KMS-11 (cell line): ENCODE data around the gene CDC27.
"Not testable (repeated sequence)": the region's sequence is repeated elsewhere in the genome, so short reads cannot be mapped to it uniquely, and the experiment has no call there.

ENCODE experiments used
- H2AFZ ChIP-seq: fragments of 200-600 bp; sonication (generic); 2 replicates; pipeline ENCODE4 v1.6.1; 2016; ENCODE audit warnings: antibody characterized with exemption, mixed run types, low read depth
- H3K27ac ChIP-seq: fragments of 200-600 bp; sonication (generic); 2 replicates; pipeline ENCODE4 v1.6.1; 2016; ENCODE audit warnings: mild to moderate bottlenecking, mixed run types
- H3K27me3 ChIP-seq: fragments of 200-600 bp; sonication (generic); 2 replicates; pipeline ENCODE4 v1.6.1; 2017; ENCODE audit warnings: mild to moderate bottlenecking, low read depth, mixed run types, moderate library complexity; ENCODE audit not compliant: insufficient read depth
- H3K36me3 ChIP-seq: fragments of 200-600 bp; sonication (generic); 2 replicates; pipeline ENCODE4 v1.6.1; 2017; ENCODE audit warnings: mild to moderate bottlenecking, mixed run types; ENCODE audit not compliant: insufficient read depth
- H3K4me1 ChIP-seq: fragments of 200-600 bp; sonication (generic); 2 replicates; pipeline ENCODE4 v1.6.1; 2016; ENCODE audit warnings: mild to moderate bottlenecking, low read depth, mixed run types; ENCODE audit not compliant: poor library complexity, severe bottlenecking
- H3K4me2 ChIP-seq: fragments of 200-600 bp; sonication (generic); 2 replicates; pipeline ENCODE4 v1.7.0; 2016; ENCODE audit warnings: mild to moderate bottlenecking, mixed run types
- H3K4me3 ChIP-seq: fragments of 200-600 bp; sonication (generic); IDR thresholded peaks from 2 replicates; pipeline ENCODE4 v1.6.1; 2017; ENCODE audit warnings: low read depth, low read length, mixed read lengths; ENCODE audit not compliant: insufficient read depth
- H3K79me2 ChIP-seq: fragments of 200-600 bp; sonication (generic); 2 replicates; pipeline ENCODE4 v1.6.1; 2016; ENCODE audit warnings: low read depth, mixed run types; ENCODE audit not compliant: insufficient read depth
- H3K9ac ChIP-seq: fragments of 200-600 bp; sonication (generic); 2 replicates; pipeline ENCODE4 v1.6.1; 2016; ENCODE audit warnings: mild to moderate bottlenecking, mixed run types
- H4K20me1 ChIP-seq: fragments of 200-600 bp; sonication (generic); 2 replicates; pipeline ENCODE4 v1.6.1; 2016; ENCODE audit warnings: mild to moderate bottlenecking, mixed run types; ENCODE audit not compliant: insufficient read depth
- TF ChIP-seq, protein P1 (sequence below): fragments of 200-600 bp; sonication (generic); conservative IDR thresholded peaks from 2 replicates; pipeline ENCODE4 v1.6.1; 2017; ENCODE audit warnings: low read depth, mild to moderate bottlenecking, antibody characterized with exemption, low read length, moderate library complexity, mixed read lengths

CDC27 gene

DNA sequence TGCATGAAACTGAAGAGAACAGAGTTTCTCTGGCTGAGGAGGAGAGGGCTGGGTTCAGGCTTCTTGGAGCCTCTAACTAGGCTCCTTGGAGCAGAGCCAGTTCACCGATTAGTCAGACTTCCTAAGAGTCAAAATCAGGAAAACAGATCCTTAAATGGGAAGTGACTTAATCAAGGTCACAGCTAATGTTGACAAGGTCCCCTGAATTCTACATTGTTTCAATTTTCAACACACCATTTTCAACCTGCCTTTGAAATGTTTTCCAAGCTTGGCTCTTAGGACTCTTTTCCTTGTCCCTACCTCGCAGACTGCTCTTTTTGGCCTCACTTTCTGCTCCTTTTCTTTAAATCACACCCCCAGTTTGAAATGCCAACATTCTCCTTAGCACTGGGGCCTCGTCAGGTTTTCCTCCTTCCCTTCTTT lies 36.4 kb upstream of the CDC27 start:
- H3K9ac ChIP-seq = no peak overlapping the region
- TF ChIP-seq, protein P1, sequence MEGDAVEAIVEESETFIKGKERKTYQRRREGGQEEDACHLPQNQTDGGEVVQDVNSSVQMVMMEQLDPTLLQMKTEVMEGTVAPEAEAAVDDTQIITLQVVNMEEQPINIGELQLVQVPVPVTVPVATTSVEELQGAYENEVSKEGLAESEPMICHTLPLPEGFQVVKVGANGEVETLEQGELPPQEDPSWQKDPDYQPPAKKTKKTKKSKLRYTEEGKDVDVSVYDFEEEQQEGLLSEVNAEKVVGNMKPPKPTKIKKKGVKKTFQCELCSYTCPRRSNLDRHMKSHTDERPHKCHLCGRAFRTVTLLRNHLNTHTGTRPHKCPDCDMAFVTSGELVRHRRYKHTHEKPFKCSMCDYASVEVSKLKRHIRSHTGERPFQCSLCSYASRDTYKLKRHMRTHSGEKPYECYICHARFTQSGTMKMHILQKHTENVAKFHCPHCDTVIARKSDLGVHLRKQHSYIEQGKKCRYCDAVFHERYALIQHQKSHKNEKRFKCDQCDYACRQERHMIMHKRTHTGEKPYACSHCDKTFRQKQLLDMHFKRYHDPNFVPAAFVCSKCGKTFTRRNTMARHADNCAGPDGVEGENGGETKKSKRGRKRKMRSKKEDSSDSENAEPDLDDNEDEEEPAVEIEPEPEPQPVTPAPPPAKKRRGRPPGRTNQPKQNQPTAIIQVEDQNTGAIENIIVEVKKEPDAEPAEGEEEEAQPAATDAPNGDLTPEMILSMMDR = no peak
- H3K4me2 ChIP-seq = no peak overlapping the region

DNA sequence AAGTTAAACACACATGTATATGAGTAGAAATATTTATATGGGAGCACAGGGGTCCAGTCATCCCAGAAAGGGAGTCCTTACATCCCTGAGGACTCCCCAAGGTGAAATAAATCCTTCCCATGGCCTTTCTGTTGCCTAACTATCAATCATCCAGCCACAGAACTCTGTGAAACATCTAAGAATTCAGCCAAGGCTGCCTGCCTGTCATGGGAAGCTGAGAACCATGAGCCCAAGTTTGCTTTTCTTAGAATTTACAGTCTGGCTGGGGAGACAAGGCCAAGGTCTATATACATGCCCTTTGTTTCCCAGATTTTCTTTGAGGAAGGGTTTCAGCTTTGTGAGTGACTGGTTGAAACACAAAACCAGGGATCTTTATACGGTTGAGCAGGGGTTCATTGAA lies 35.9 kb upstream of the CDC27 start:
- no peak overlapping the region for H2AFZ ChIP-seq

More for the DNA sequence above, 36.4 kb upstream of the CDC27 start:
- no peaks in the 10 kb centered on the region for H3K36me3 ChIP-seq
- no peak overlapping the region for H3K4me3 ChIP-seq
- no peak overlapping the region for H2AFZ ChIP-seq
- H3K4me1 ChIP-seq = peaks cover 8% of the 10 kb centered on the region
- H3K27ac ChIP-seq = no peak overlapping the region
- H3K27me3 ChIP-seq = no peaks in the 10 kb centered on the region
- no peaks in the 10 kb centered on the region for H4K20me1 ChIP-seq
- H3K79me2 ChIP-seq = no peaks in the 10 kb centered on the region

DNA sequence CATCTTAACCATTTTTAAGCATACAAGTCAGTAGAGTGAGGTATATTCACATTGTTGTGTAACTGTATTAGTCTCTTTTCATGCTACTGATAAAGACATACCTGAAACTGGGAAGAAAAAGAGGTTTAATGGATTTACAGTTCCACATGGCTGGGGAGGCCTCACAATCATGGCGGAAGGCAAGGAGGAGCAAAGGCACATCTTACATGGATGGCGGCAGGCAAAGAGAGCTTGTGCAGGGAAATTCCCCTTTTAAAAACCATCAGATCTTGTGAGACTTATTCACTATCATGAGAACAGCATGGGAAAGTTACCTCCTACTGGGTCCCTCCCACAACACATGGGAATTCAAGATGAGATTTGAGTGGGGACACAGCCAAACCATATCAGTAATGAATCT lies 35.0 kb upstream of the CDC27 start:
- H3K4me3 ChIP-seq, H3K4me2 ChIP-seq, H3K4me1 ChIP-seq, H3K36me3 ChIP-seq, H3K27me3 ChIP-seq, H2AFZ ChIP-seq, H3K9ac ChIP-seq, H3K27ac ChIP-seq, H4K20me1 ChIP-seq, H3K79me2 ChIP-seq: not testable (repeated sequence)

More for the DNA sequence above, 35.9 kb upstream of the CDC27 start:
- Histone ChIP-seq H3K27me3 (no peaks in the 10 kb centered on the region), H3K4me3 (no peak overlapping the region), H3K4me2 (no peak overlapping the region), H3K27ac (no peak overlapping the region), H3K79me2 (no peaks in the 10 kb centered on the region), H3K36me3 (no peaks in the 10 kb centered on the region), H3K9ac (no peak overlapping the region), H4K20me1 (no peaks in the 10 kb centered on the region), H3K4me1 (peaks cover 5% of the 10 kb centered on the region)
- TF ChIP-seq, protein P1 = no peak

DNA sequence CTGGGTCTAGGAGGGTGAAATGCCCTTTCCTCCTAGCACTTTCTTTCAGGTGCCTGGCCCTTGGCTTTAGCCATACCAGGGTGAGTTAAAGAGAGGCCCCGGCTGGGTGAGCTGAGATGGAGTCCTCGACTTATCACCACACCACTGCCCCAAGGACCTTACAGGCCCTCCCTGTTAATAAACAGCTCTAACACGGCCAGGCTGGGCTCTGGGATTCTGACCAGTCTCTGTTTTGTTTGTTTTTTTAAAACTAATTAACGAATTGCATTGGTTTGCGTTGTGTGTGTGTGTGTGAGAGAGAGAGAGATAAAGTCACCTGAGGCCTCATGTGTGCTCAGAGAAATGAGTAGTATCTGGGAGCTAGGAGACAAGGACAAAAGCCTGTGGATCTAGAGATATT lies 34.4 kb upstream of the CDC27 start:
- Histone ChIP-seq H3K27ac (no peak overlapping the region), H2AFZ (no peak overlapping the region), H3K79me2 (no peaks in the 10 kb centered on the region), H4K20me1 (no peaks in the 10 kb centered on the region), H3K9ac (no peak overlapping the region), H3K27me3 (no peaks in the 10 kb centered on the region), H3K4me3 (no peak overlapping the region), H3K36me3 (no peaks in the 10 kb centered on the region), H3K4me2 (no peak overlapping the region), H3K4me1 (peaks cover 6% of the 10 kb centered on the region)
- TF ChIP-seq, protein P1 = no peak

DNA sequence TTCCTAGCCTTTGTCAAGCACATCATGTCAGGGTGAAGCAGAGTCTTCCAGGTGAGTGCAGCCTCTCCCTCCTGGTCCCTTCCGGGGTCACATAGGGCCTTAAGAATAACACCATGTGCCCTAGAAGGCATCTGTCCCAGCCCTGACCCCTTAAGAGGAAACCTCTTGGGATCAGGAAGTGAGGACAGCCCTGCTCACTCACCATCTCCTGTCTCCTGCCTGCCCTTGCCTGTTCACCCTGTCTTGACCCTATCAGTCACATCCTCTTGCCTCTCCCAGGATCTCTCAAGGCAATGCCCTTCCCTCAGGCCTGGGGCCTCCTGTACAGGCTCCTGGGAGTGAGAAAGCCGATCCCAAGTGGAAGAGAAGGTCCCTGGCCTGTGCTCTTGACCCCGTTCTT lies 33.9 kb upstream of the CDC27 start:
- H4K20me1 ChIP-seq = no peaks in the 10 kb centered on the region
- peaks cover 7% of the 10 kb centered on the region for H3K4me1 ChIP-seq
- no peaks in the 10 kb centered on the region for H3K79me2 ChIP-seq
- no peaks in the 10 kb centered on the region for H3K27me3 ChIP-seq
- H3K9ac ChIP-seq = no peak overlapping the region
- H2AFZ ChIP-seq = no peak overlapping the region
- no peak overlapping the region for H3K27ac ChIP-seq
- no peaks in the 10 kb centered on the region for H3K36me3 ChIP-seq
- TF ChIP-seq, protein P1 = no peak
- H3K4me2 ChIP-seq = no peak overlapping the region
- H3K4me3 ChIP-seq = no peak overlapping the region
